Osteoblast (primary cell): ENCODE measurements around the gene INS. TPM values are rescaled to one million over a fixed set of nuclear protein-coding genes. Genes with fewer than 3 reads are reported as not detected.

Experiments used
- DNase-seq: peaks from one replicate; pipeline ENCODE4 v3.0.0; 2011; ENCODE audit warnings: low spot score, mixed read lengths; ENCODE audit not compliant: insufficient read length; ENCODE audit errors: missing footprints
- H2AFZ ChIP-seq: 2 replicates; pipeline ENCODE4 v1.6.0; 2011; ENCODE audit warnings: mild to moderate bottlenecking, low read length
- H3K27ac ChIP-seq: 2 replicates; pipeline ENCODE4 v1.5.1; 2011; ENCODE audit warnings: mild to moderate bottlenecking, low read depth, low read length, moderate library complexity
- H3K27me3 ChIP-seq: 2 replicates; pipeline ENCODE4 v1.6.0; 2012; ENCODE audit warnings: mild to moderate bottlenecking, control low read depth, inconsistent platforms, low read length, moderate library complexity; ENCODE audit not compliant: insufficient read depth
- H3K36me3 ChIP-seq: 2 replicates; pipeline ENCODE4 v1.5.1; 2011; ENCODE audit warnings: mild to moderate bottlenecking, low read length, control low read depth, moderate library complexity; ENCODE audit not compliant: insufficient read depth
- H3K4me1 ChIP-seq: 2 replicates; pipeline ENCODE4 v1.5.1; 2011; ENCODE audit warnings: mild to moderate bottlenecking, low read length, control low read depth, moderate library complexity; ENCODE audit not compliant: insufficient read depth
- H3K4me2 ChIP-seq: 2 replicates; pipeline ENCODE4 v1.6.0; 2011; ENCODE audit warnings: mild to moderate bottlenecking, low read length; ENCODE audit not compliant: insufficient read depth
- H3K4me3 ChIP-seq: fragments of 200-600 bp; sonication (generic); 3 replicates; pipeline ENCODE4 v1.5.1; 2012; ENCODE audit warnings: mild to moderate bottlenecking, low read length, inconsistent platforms; ENCODE audit not compliant: insufficient read depth
- H3K79me2 ChIP-seq: 2 replicates; pipeline ENCODE4 v1.6.0; 2012; ENCODE audit warnings: mild to moderate bottlenecking, low read length, control low read depth, inconsistent platforms; ENCODE audit not compliant: insufficient read depth
- H3K9me3 ChIP-seq: 2 replicates; pipeline ENCODE4 v1.5.1; 2011; ENCODE audit warnings: low read depth, low read length, control low read depth
- H4K20me1 ChIP-seq: 2 replicates; pipeline ENCODE4 v1.6.0; 2012; ENCODE audit warnings: mild to moderate bottlenecking, low read length, control low read depth; ENCODE audit not compliant: insufficient read depth
- CTCF ChIP-seq: IDR thresholded peaks from 2 replicates; pipeline ENCODE4 v1.5.1; 2011; ENCODE audit warnings: mild to moderate bottlenecking, low read depth, low read length, moderate library complexity; ENCODE audit errors: extremely low read depth
- total RNA-seq: library from RNA; depleted of rRNA; stranded (reverse); fragments of >200 nt; gene quantifications from 2 replicates; pipeline ENCODE4 v1.2.3, GENCODE V29; 2012

Gene INS
- total RNA-seq, 1 donor: not detected

DNA sequence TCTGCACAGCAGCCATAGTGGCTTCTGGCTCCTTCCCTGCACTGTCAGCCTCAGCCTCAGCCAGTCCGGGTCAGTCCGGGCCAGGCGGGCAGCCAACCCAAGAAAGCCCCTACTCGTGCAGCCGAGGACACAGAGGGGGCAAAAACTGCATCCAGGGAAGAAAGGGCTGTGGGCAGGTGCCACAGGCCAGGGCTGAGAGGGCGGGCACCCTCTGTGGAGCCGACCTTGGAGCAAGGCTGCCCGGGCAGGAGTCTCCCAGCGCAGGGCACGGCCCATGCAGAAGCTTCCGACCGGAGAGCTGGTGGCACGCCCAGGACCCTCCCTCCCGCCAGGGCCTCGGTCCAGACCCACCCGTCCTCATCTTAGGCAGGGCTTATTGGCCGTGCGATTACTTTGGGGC, 21.1 kb upstream of the INS start:
- Histone ChIP-seq H3K9me3 (no peaks in the 10 kb centered on the region), H3K36me3 (no peaks in the 10 kb centered on the region), H3K27ac (no peak overlapping the region), H3K4me1 (peaks cover 4% of the 10 kb centered on the region), H3K79me2 (no peaks in the 10 kb centered on the region), H2AFZ (no peak overlapping the region), H4K20me1 (no peaks in the 10 kb centered on the region), H3K27me3 (no peaks in the 10 kb centered on the region), H3K4me3 (no peak overlapping the region), H3K4me2 (no peak overlapping the region)
- DNase-seq: no peak
- no peak for TF ChIP-seq CTCF

GRCh38 chr11:2180789-2181370, 19.9 kb upstream of the INS start:
- Histone ChIP-seq H2AFZ (no peak overlapping the region), H3K79me2 (no peaks in the 10 kb centered on the region), H3K27me3 (no peaks in the 10 kb centered on the region), H3K27ac (no peak overlapping the region), H3K4me3 (no peak overlapping the region), H4K20me1 (no peaks in the 10 kb centered on the region), H3K36me3 (no peaks in the 10 kb centered on the region), H3K4me1 (peaks cover 8% of the 10 kb centered on the region), H3K4me2 (no peak overlapping the region), H3K9me3 (no peaks in the 10 kb centered on the region)
- no peak for DNase-seq
- no peak for TF ChIP-seq CTCF

DNA sequence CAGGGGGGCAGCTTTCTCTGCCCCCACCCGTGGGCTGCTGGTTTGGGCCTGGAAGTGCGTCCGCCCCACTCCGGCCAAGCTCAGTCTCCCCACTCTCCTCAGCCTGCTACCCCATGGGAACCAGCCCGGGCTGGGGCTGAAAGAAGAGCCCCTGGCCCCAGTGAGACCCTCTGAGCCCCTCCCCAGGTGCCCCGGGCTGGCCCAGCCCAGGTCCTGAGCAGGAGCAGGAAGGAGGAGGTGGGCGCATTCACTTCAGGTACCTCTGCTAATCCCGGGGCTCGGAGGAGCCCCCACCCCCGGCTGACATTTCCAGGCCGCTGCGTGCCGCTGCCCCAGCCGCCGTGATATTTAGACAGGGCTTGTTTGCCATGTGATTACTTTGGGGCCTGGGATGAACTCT, 19.3 kb upstream of the INS start:
- no peak overlapping the region for H2AFZ ChIP-seq

DNA sequence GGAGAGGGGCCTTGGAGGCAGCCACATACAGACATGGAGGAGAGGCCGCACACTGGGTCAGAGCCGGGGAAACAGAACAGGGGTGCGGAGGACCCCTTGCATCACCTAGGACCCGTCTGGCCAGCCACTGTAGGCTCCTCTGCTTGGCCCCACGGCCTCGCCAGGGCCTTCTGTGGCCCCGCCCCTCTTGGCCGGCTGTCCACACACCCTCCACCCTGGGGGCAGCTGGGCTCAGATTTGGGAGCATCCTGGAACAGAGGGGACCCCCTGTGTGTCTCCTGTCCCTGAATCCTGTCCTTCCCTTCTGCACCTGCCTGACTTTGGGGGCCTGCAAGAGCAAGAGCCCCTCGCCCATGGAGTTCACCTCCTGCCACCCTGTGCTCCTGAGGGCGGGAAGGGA, 18.5 kb upstream of the INS start:
- H2AFZ ChIP-seq: no peak overlapping the region
- H3K36me3 ChIP-seq: no peaks in the 10 kb centered on the region
- no peak for TF ChIP-seq CTCF
- H3K27me3 ChIP-seq: no peaks in the 10 kb centered on the region
- H3K4me2 ChIP-seq: no peak overlapping the region
- H4K20me1 ChIP-seq: no peaks in the 10 kb centered on the region
- no peaks in the 10 kb centered on the region for H3K79me2 ChIP-seq
- no peak overlapping the region for H3K27ac ChIP-seq
- peaks cover 15% of the 10 kb centered on the region for H3K4me1 ChIP-seq
- H3K4me3 ChIP-seq: no peak overlapping the region
- no peaks in the 10 kb centered on the region for H3K9me3 ChIP-seq
- no peak for DNase-seq

More for the DNA sequence above, 19.3 kb upstream of the INS start:
- Histone ChIP-seq H3K4me1 (peaks cover 13% of the 10 kb centered on the region), H3K9me3 (no peaks in the 10 kb centered on the region), H3K27ac (no peak overlapping the region), H3K79me2 (no peaks in the 10 kb centered on the region), H3K4me3 (no peak overlapping the region), H3K36me3 (no peaks in the 10 kb centered on the region), H4K20me1 (no peaks in the 10 kb centered on the region), H3K27me3 (no peaks in the 10 kb centered on the region), H3K4me2 (no peak overlapping the region)
- DNase-seq: no peak
- no peak for TF ChIP-seq CTCF
